HG03457 (cell line): ENCODE data around the gene HILPDA.
"Not testable (repeated sequence)": the region's sequence is repeated elsewhere in the genome, so short reads cannot be mapped to it uniquely, and the experiment has no call there.

Experiments
- ATAC-seq: cut with Tn5 transposase; IDR thresholded peaks from one replicate; pipeline ENCODE4 v1.9.1; 2021; ENCODE audit warnings: moderate number of reproducible peaks; ENCODE audit not compliant: unreplicated experiment

HILPDA gene

GRCh38 chr7:128459394-128459878 is 3.8 kb downstream of the HILPDA start:
- peak; percentile 39 for ATAC-seq

GRCh38 chr7:128462460-128462859 is 6.8 kb downstream of the HILPDA start:
- ATAC-seq, result no peak

- ATAC-seq, result not testable (repeated sequence)
These were observed 7.7 kb downstream of the HILPDA start for GRCh38 chr7:128463345-128463744.

- ATAC-seq, result not testable (repeated sequence)
These were observed 8.3 kb downstream of the HILPDA start for GRCh38 chr7:128463933-128464332.

GRCh38 chr7:128466871-128467270 is 11.2 kb downstream of the HILPDA start:
- ATAC-seq, result not testable (repeated sequence)

- peak; percentile 88 for ATAC-seq
These were observed 21.0 kb downstream of the HILPDA start, which contains the start of gene METTL2B for GRCh38 chr7:128476402-128477335. Gene METTL2B (plus strand): TSS chr7:128476748. CDS start chr7:128476766, 18 bp downstream.

- not testable (repeated sequence) for ATAC-seq
These were observed 21.6 kb downstream of the HILPDA start for GRCh38 chr7:128477336-128477690.

- not testable (repeated sequence) for ATAC-seq
These were observed 23.4 kb downstream of the HILPDA start for GRCh38 chr7:128479082-128479481.

- not testable (repeated sequence) for ATAC-seq
These were observed 32.5 kb downstream of the HILPDA start for GRCh38 chr7:128488134-128488533.

GRCh38 chr7:128497405-128497804 is 41.7 kb downstream of the HILPDA start:
- no peak for ATAC-seq

GRCh38 chr7:128505416-128505815 is 49.7 kb downstream of the HILPDA start:
- not testable (repeated sequence) for ATAC-seq

- ATAC-seq, result not testable (repeated sequence)
These were observed 51.1 kb downstream of the HILPDA start for GRCh38 chr7:128506819-128507218.

GRCh38 chr7:128507321-128507993 is 51.8 kb downstream of the HILPDA start:
- not testable (repeated sequence) for ATAC-seq
